HCT116 (cell line): ENCODE measurements around the gene BBX. TPM values are rescaled to one million over a fixed set of nuclear protein-coding genes. Genes with fewer than 3 reads are reported as not detected.

Experiments used
- ATAC-seq: fragments of 200-7000 bp; cut with Tn5 transposase; 2 replicates; pipeline ENCODE4 v1.9.1; 2020; ENCODE audit warnings: mild to moderate bottlenecking, moderate library complexity
- BruUV-seq: library from RNA; stranded (reverse); fragments of 400-500 nt; replicated peaks from 2 replicates; lab custom pipeline; 2021; lab: Mats Ljungman, UMichigan
- CTCF ChIA-PET: fragments of 300-600 bp; sonication (Branson Sonifier 250); formaldehyde crosslinking; loops from one replicate; lab custom pipeline; 2021; ENCODE audit warnings: antibody characterized with exemption; lab: Charles Lee
- POLR2A ChIA-PET: fragments of 300-600, 350-600 bp; sonication (Branson Sonifier 250); formaldehyde crosslinking; loops from one replicate; lab custom pipeline; 2021; ENCODE audit warnings: antibody characterized with exemption; lab: Charles Lee
- RAD21 ChIA-PET, 2 experiments: fragments of 300-600 bp; sonication (Branson Sonifier 250); formaldehyde crosslinking; loops; one replicate each; lab custom pipeline; 2023; ENCODE audit warnings: low total read pairs in 2 of 2; ENCODE audit not compliant: uncharacterized antibody in 2 of 2, unreplicated experiment in 2 of 2, low non-redundant PET in 1 of 2; lab: Charles Lee
- DNase-seq: peaks from one replicate; pipeline ENCODE4 v3.0.0-alpha.2; 2010; ENCODE audit warnings: low read depth, low spot score
- H2AFZ ChIP-seq: fragments of 200-600 bp; shearing (Covaris generic), sonication (generic); 2 replicates; pipeline ENCODE4 v1.6.1; 2017; ENCODE audit warnings: low read depth, mixed run types, mixed read lengths, antibody characterized with exemption, low read length; ENCODE audit not compliant: poor library complexity, severe bottlenecking
- H3K27ac ChIP-seq: 2 replicates; pipeline ENCODE4 v1.5.1; 2012; ENCODE audit warnings: low read depth, low read length
- H3K27me3 ChIP-seq: fragments of 200-600 bp; sonication (generic); 2 replicates; pipeline ENCODE4 v1.6.1; 2016; ENCODE audit warnings: mixed run types, low read length, mixed read lengths; ENCODE audit not compliant: insufficient read depth
- H3K36me3 ChIP-seq, 2 experiments: fragments of 200-500 bp in 1 of 2; fragments of 200-600 bp in 1 of 2; sonication (Bioruptor generic) in 1 of 2; sonication (generic) in 1 of 2; 2 replicates each; pipeline versions ENCODE4 v1.5.1 to v1.6.1; 2014 to 2016; ENCODE audit warnings: low read length in 2 of 2, inconsistent platforms in 1 of 2, mixed read lengths in 1 of 2, mixed run types in 1 of 2; ENCODE audit not compliant: insufficient read depth in 2 of 2, control insufficient read depth in 1 of 2
- H3K4me1 ChIP-seq, 2 experiments: fragments of 200-600 bp in 1 of 2; sonication (generic) in 1 of 2; 2 replicates each; pipeline versions ENCODE4 v1.5.1 to v1.6.1; 2012 to 2017; ENCODE audit warnings: low read length in 2 of 2, inconsistent platforms in 1 of 2, mild to moderate bottlenecking in 1 of 2, mixed read lengths in 1 of 2, mixed run types in 1 of 2, moderate library complexity in 1 of 2; ENCODE audit not compliant: insufficient read depth in 2 of 2, control insufficient read depth in 1 of 2
- H3K4me2 ChIP-seq: fragments of 200-600 bp; sonication (generic); 2 replicates; pipeline ENCODE4 v1.6.1; 2017; ENCODE audit warnings: mixed run types, low read length, mixed read lengths
- H3K4me3 ChIP-seq, 2 experiments: fragments of 200-600 bp in 1 of 2; sonication (generic) in 1 of 2; replicated peaks in 1 of 2; 2 replicates each; pipeline ENCODE4 v1.5.1; 2011 to 2016; ENCODE audit warnings: low read length in 2 of 2, control low read depth in 1 of 2, low read depth in 1 of 2, mild to moderate bottlenecking in 1 of 2, mixed read lengths in 1 of 2, mixed run types in 1 of 2
- H3K79me2 ChIP-seq: fragments of 200-600 bp; sonication (generic); 2 replicates; pipeline ENCODE4 v1.6.1; 2017; ENCODE audit warnings: mild to moderate bottlenecking, mixed run types, low read length, moderate library complexity, mixed read lengths; ENCODE audit not compliant: insufficient read depth
- H3K9ac ChIP-seq: fragments of 200-600 bp; sonication (generic); 2 replicates; pipeline ENCODE4 v1.6.1; 2016; ENCODE audit warnings: low read length, mixed read lengths
- H3K9me2 ChIP-seq: fragments of 200-600 bp; sonication (generic), shearing (Covaris generic); 2 replicates; pipeline ENCODE4 v1.6.1; 2017; ENCODE audit warnings: mixed run types, mild to moderate bottlenecking, moderate library complexity; ENCODE audit not compliant: insufficient read depth
- H3K9me3 ChIP-seq, 2 experiments: fragments of 200-500 bp in 1 of 2; fragments of 200-600 bp in 1 of 2; sonication (Bioruptor generic) in 1 of 2; sonication (generic) in 1 of 2; 2 replicates each; pipeline ENCODE4 v1.6.1; 2014 to 2017; ENCODE audit warnings: low read length in 2 of 2, mixed read lengths in 2 of 2, inconsistent platforms in 1 of 2, low read depth in 1 of 2, mild to moderate bottlenecking in 1 of 2, mixed run types in 1 of 2, moderate library complexity in 1 of 2; ENCODE audit not compliant: control insufficient read depth in 1 of 2, insufficient read depth in 1 of 2
- H4K20me1 ChIP-seq: fragments of 200-600 bp; sonication (generic), shearing (Covaris generic); 2 replicates; pipeline ENCODE4 v1.6.1; 2017; ENCODE audit warnings: mixed run types, mild to moderate bottlenecking, moderate library complexity; ENCODE audit not compliant: insufficient read depth
- CBX3 ChIP-seq: IDR thresholded peaks from 2 replicates; pipeline ENCODE4 v1.6.1; 2012; ENCODE audit warnings: low read depth
- CEBPB ChIP-seq: IDR thresholded peaks from 2 replicates; pipeline ENCODE4 v1.6.1; 2012; ENCODE audit warnings: low read depth
- CTCF ChIP-seq, 3 experiments: fragments of 200-600 bp in 1 of 3; sonication (generic) in 1 of 3; IDR thresholded peaks in 2 of 3; conservative IDR thresholded peaks in 1 of 3; 2 replicates each; pipeline ENCODE4 v1.5.1; 2012 to 2017; ENCODE audit warnings: low read depth in 2 of 3, low read length in 2 of 3, antibody characterized with exemption in 1 of 3, borderline replicate concordance in 1 of 3, control low read depth in 1 of 3, mild to moderate bottlenecking in 1 of 3, mixed read lengths in 1 of 3, mixed run types in 1 of 3, moderate library complexity in 1 of 3; ENCODE audit not compliant: insufficient read depth in 1 of 3
- EGR1 ChIP-seq: IDR thresholded peaks from 2 replicates; pipeline ENCODE4 v1.6.1; 2012; ENCODE audit warnings: low read depth
- EZH2 ChIP-seq: fragments of 200-600 bp; sonication (generic); IDR thresholded peaks from 2 replicates; pipeline ENCODE4 v1.6.1; 2017; ENCODE audit warnings: antibody characterized with exemption, mixed run types
- EZH2phosphoT487 ChIP-seq: fragments of 200-600 bp; IDR thresholded peaks from 2 replicates; pipeline ENCODE4 v1.6.1; 2018; ENCODE audit warnings: antibody characterized with exemption, borderline replicate concordance
- FOSL1 ChIP-seq: IDR thresholded peaks from 2 replicates; pipeline ENCODE4 v1.6.1; 2012; ENCODE audit warnings: low read depth
- JUND ChIP-seq: IDR thresholded peaks from 2 replicates; pipeline ENCODE4 v1.6.1; 2012
- MAX ChIP-seq: IDR thresholded peaks from 2 replicates; pipeline ENCODE4 v1.6.1; 2012
- POLR2A ChIP-seq: IDR thresholded peaks from 2 replicates; pipeline ENCODE4 v1.7.0; 2011; ENCODE audit warnings: borderline replicate concordance; ENCODE audit not compliant: insufficient read depth, insufficient read length; ENCODE audit errors: extremely low read depth
- POLR2AphosphoS5 ChIP-seq: IDR thresholded peaks from 2 replicates; pipeline ENCODE4 v1.6.1; 2011; ENCODE audit warnings: mild to moderate bottlenecking, low read depth, low read length, moderate library complexity
- SIN3A ChIP-seq: IDR thresholded peaks from 2 replicates; pipeline ENCODE4 v1.6.1; 2012; ENCODE audit warnings: low read depth
- TCF7L2 ChIP-seq: IDR thresholded peaks from 2 replicates; pipeline ENCODE4 v1.7.0; 2011; ENCODE audit warnings: borderline replicate concordance, inconsistent platforms; ENCODE audit not compliant: insufficient read depth, insufficient read length; ENCODE audit errors: extremely low read depth
- YY1 ChIP-seq: IDR thresholded peaks from 2 replicates; pipeline ENCODE4 v1.6.1; 2011; ENCODE audit warnings: low read length, low read depth, moderate library complexity, mild to moderate bottlenecking; ENCODE audit not compliant: insufficient replicate concordance; ENCODE audit errors: extremely low read depth
- ZFX ChIP-seq: fragments of 450-650 bp; IDR thresholded peaks from 2 replicates; pipeline ENCODE4 v1.6.1; 2017
- intact Hi-C: fragments of 100-400 bp; cut with micrococcal nuclease; formaldehyde crosslinking; loops from 2 replicates; pipeline ENCODE4 v1.10.0; 2022
- total RNA-seq: library from RNA; stranded (reverse); gene quantifications from one replicate; pipeline ENCODE4 v1.2.1, GENCODE V29; 2021; ENCODE audit not compliant: unreplicated experiment
- TF ChIP-seq, protein P1 (sequence below): IDR thresholded peaks from 2 replicates; pipeline ENCODE4 v1.6.1; 2012; ENCODE audit warnings: low read depth
- TF ChIP-seq, protein P2 (sequence below): IDR thresholded peaks from 2 replicates; pipeline ENCODE4 v1.6.1; 2011; ENCODE audit warnings: mild to moderate bottlenecking, low read length, moderate library complexity; ENCODE audit not compliant: insufficient replicate concordance; ENCODE audit errors: extremely low read depth

The BBX gene
- total RNA-seq, 1 experiment from 2014 or later: 55.6 TPM

- TF ChIP-seq CTCF (IDR thresholded peaks at IDR 0.05 in 2 of 3, conservative IDR thresholded peaks at IDR 0.05 in 1 of 3; ENCODE audit: borderline replicate concordance in 1 of 3, insufficient read depth in 1 of 3, low read depth in 2 of 3, low read length in 2 of 3): no peak
- TF ChIP-seq ZFX: no peak
- no peak for TF ChIP-seq FOSL1
Measured at GRCh38 chr3:107824822-107825371, 302.1 kb downstream of the BBX start (continued).

GRCh38 chr3:107825556-107825955 is 302.8 kb downstream of the BBX start:
- POLR2A ChIA-PET: no interaction called here
- Histone ChIP-seq H3K27ac (no peak overlapping the region), H3K9me2 (no peaks in the 10 kb centered on the region), H3K36me3 (no peaks in the 10 kb centered on the region), H3K9me3 (no peaks in the 10 kb centered on the region), H2AFZ (no peak overlapping the region), H3K4me1 (no peaks in the 10 kb centered on the region), H3K4me2 (no peak overlapping the region), H3K4me3 (no peak overlapping the region), H3K27me3 (no peaks in the 10 kb centered on the region), H4K20me1 (no peaks in the 10 kb centered on the region), H3K9ac (no peak overlapping the region), H3K79me2 (no peaks in the 10 kb centered on the region)
- CTCF ChIA-PET: no interaction called here
- no peak for ATAC-seq
- BruUV-seq: no TSS peak
- intact Hi-C loops: no loop called here
- no peak for DNase-seq
- TF ChIP-seq JUND (no peak), POLR2AphosphoS5 (no peak), SIN3A (no peak), CBX3 (no peak), ZFX (no peak), EGR1 (no peak), POLR2A (no peak), TCF7L2 (no peak), YY1 (no peak), EZH2 (no peak), MAX (no peak), FOSL1 (no peak), EZH2phosphoT487 (no peak), CEBPB (no peak)
- TF ChIP-seq, protein P1, sequence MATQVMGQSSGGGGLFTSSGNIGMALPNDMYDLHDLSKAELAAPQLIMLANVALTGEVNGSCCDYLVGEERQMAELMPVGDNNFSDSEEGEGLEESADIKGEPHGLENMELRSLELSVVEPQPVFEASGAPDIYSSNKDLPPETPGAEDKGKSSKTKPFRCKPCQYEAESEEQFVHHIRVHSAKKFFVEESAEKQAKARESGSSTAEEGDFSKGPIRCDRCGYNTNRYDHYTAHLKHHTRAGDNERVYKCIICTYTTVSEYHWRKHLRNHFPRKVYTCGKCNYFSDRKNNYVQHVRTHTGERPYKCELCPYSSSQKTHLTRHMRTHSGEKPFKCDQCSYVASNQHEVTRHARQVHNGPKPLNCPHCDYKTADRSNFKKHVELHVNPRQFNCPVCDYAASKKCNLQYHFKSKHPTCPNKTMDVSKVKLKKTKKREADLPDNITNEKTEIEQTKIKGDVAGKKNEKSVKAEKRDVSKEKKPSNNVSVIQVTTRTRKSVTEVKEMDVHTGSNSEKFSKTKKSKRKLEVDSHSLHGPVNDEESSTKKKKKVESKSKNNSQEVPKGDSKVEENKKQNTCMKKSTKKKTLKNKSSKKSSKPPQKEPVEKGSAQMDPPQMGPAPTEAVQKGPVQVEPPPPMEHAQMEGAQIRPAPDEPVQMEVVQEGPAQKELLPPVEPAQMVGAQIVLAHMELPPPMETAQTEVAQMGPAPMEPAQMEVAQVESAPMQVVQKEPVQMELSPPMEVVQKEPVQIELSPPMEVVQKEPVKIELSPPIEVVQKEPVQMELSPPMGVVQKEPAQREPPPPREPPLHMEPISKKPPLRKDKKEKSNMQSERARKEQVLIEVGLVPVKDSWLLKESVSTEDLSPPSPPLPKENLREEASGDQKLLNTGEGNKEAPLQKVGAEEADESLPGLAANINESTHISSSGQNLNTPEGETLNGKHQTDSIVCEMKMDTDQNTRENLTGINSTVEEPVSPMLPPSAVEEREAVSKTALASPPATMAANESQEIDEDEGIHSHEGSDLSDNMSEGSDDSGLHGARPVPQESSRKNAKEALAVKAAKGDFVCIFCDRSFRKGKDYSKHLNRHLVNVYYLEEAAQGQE: no peak
- TF ChIP-seq, protein P2, sequence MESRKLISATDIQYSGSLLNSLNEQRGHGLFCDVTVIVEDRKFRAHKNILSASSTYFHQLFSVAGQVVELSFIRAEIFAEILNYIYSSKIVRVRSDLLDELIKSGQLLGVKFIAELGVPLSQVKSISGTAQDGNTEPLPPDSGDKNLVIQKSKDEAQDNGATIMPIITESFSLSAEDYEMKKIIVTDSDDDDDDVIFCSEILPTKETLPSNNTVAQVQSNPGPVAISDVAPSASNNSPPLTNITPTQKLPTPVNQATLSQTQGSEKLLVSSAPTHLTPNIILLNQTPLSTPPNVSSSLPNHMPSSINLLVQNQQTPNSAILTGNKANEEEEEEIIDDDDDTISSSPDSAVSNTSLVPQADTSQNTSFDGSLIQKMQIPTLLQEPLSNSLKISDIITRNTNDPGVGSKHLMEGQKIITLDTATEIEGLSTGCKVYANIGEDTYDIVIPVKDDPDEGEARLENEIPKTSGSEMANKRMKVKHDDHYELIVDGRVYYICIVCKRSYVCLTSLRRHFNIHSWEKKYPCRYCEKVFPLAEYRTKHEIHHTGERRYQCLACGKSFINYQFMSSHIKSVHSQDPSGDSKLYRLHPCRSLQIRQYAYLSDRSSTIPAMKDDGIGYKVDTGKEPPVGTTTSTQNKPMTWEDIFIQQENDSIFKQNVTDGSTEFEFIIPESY: no peak
- RAD21 ChIA-PET: no interaction called here
